ENCODE data around the gene ACMSD. TPM values are rescaled to one million over a fixed set of nuclear protein-coding genes. Genes with fewer than 3 reads are reported as not detected.
"Not testable (repeated sequence)": the region's sequence is repeated elsewhere in the genome, so short reads cannot be mapped to it uniquely, and the experiment has no call there.

ACMSD gene
- total RNA-seq, 1 experiment from 2014 or later: not detected

DNA sequence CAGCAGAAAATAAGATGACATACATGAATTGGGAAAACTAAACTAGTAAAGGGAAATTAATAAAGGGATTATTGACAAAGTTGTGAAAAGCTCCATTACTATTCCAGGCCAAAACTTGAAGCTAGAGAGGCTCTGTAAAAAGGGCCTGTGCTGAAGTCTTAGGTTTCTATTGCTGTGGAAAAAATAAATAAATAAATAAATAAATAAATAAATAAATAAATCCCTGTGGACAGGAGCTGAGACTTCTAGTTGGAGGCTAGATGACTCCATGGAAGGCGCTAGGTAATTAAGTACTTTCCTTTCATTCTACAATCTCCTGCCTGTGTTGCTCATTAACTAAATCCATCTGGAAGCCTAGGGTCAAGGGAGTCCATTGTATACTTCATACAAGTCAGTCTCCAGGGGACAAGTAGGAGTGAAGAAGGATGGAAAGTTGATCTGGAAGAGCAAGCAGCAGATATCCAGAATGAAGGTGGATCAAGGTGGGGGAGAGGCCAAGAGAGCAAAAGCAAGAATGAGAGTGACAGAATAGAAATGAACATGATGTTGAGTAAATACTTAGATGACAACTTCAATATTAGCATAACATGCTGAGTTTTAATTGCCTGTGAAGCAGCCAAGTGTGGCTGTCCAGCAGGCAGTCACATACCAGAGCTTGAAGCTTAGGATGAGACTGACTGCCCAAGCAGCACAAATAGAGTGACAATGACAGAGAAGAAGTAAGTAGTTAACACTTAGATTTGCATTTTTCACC lies 54.0 kb downstream of the ACMSD start:
- no peak overlapping the region for H3K4me3 Mint-ChIP-seq (ENCODE audit: low read depth, unreplicated experiment)
- no peaks in the 10 kb centered on the region for H3K36me3 Mint-ChIP-seq (ENCODE audit: insufficient read depth, unreplicated experiment)
- H3K27me3 Mint-ChIP-seq (ENCODE audit: unreplicated experiment): no peaks in the 10 kb centered on the region
- no peak for TF ChIP-seq CTCF (IDR thresholded peaks at IDR 0.05; ENCODE audit: unreplicated experiment)
- no peak for DNase-seq
- BruUV-seq (replicated peaks): no TSS peak
- CTCF ChIA-PET: no interaction called here
- intact Hi-C loops (cut with micrococcal nuclease; ENCODE audit: unreplicated experiment): loop anchor here (10.0 kb wide), 1 partner anchor 1008 kb away; no protein-coding TSS in a partner anchor
- H3K4me1 Mint-ChIP-seq (ENCODE audit: low read depth, unreplicated experiment): peaks cover 13% of the 10 kb centered on the region
- no peak overlapping the region for H3K27ac Mint-ChIP-seq (ENCODE audit: unreplicated experiment)
- no peaks in the 10 kb centered on the region for H3K9me3 Mint-ChIP-seq (ENCODE audit: low read depth, unreplicated experiment)

DNA sequence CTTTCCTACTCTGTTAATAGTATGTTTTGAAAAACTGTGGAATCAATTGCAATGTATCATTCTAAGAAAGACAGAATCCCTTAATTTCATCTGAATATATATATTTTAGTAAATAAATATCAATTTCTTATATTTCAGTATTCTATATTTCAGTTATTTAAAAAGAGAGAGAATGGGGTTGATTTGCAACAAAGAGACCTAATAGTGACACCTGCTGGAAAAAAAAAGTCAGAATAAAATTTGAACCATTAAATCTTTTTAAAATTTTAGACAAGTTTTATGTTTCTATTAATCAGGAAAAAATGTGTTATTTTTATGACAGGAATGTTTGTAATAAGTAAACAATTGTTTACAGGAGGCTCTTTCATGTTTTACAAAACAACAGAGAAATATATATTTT lies 59.5 kb downstream of the ACMSD start:
- Mint-ChIP-seq H3K27me3 (ENCODE audit: unreplicated experiment) (no peaks in the 10 kb centered on the region), H3K4me1 (ENCODE audit: low read depth, unreplicated experiment) (peaks cover 5% of the 10 kb centered on the region), H3K27ac (ENCODE audit: unreplicated experiment) (no peak overlapping the region), H3K9me3 (ENCODE audit: low read depth, unreplicated experiment) (no peaks in the 10 kb centered on the region), H3K36me3 (ENCODE audit: insufficient read depth, unreplicated experiment) (no peaks in the 10 kb centered on the region), H3K4me3 (ENCODE audit: low read depth, unreplicated experiment) (no peak overlapping the region)
- no peak for DNase-seq
- intact Hi-C loops (cut with micrococcal nuclease; ENCODE audit: unreplicated experiment): loop anchor here (1.0 to 10.0 kb wide), 4 partner anchors 121 to 1013 kb away; no protein-coding TSS in a partner anchor
- CTCF ChIA-PET: interaction anchor here (0.7 kb wide), 1 partner anchor 631 kb away, joined by 4 read pairs; no protein-coding TSS in a partner anchor
- peak; percentile 46 for TF ChIP-seq CTCF (IDR thresholded peaks at IDR 0.05; ENCODE audit: unreplicated experiment)
- no TSS peak for BruUV-seq (replicated peaks)

DNA sequence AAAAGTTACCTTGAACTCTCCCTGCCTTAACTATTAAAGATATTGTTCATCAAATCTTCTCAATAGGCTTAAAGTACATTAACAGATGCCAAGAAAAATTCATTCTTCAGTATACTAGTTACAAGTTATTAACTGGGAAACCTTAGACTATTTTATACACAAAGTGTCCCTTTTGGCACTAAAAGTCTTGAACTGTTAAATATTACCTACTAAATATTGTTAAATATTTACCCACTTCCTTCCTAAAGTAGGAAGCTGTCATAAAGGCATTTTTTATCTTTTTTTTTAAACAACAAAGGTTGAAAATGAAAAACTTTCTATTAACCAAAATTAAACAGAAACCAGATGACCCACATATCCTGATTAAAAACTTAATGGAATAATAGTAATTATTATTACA lies 60.8 kb downstream of the ACMSD start:
- TF ChIP-seq CTCF (IDR thresholded peaks at IDR 0.05; ENCODE audit: unreplicated experiment): no peak
- intact Hi-C loops (cut with micrococcal nuclease; ENCODE audit: unreplicated experiment): loop anchor here (2.0 to 10.0 kb wide), 3 partner anchors 122 to 1014 kb away; no protein-coding TSS in a partner anchor
- CTCF ChIA-PET: interaction anchor here (1.4 kb wide), 1 partner anchor 433 kb away, joined by 4 read pairs; no protein-coding TSS in a partner anchor
- Mint-ChIP-seq H3K27me3 (ENCODE audit: unreplicated experiment) (no peaks in the 10 kb centered on the region), H3K4me3 (ENCODE audit: low read depth, unreplicated experiment) (no peak overlapping the region), H3K27ac (ENCODE audit: unreplicated experiment) (no peak overlapping the region), H3K4me1 (ENCODE audit: low read depth, unreplicated experiment) (no peaks in the 10 kb centered on the region), H3K36me3 (ENCODE audit: insufficient read depth, unreplicated experiment) (no peaks in the 10 kb centered on the region), H3K9me3 (ENCODE audit: low read depth, unreplicated experiment) (no peaks in the 10 kb centered on the region)
- no TSS peak for BruUV-seq (replicated peaks)
- DNase-seq: no peak

DNA sequence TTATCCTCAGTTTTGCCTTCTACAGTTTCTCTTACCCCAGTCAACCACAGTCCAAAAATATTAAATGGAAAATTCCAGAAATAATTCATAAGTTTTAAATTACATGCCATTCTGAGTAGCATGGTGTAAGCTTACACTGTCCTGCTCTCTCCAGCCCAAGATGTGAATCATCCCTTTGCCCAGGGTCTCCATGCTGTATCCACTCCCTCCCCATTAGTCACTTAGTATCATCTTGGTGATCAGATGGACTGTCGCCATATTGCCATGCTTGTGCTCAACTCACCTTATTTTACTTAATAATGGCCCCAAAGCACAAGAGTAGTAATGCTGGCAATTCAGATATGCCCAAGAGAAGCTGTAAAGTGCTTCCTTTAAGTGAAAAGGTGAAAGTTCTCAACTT lies 61.7 kb downstream of the ACMSD start:
- BruUV-seq (replicated peaks): no TSS peak
- no peaks in the 10 kb centered on the region for H3K27me3 Mint-ChIP-seq (ENCODE audit: unreplicated experiment)
- no peak overlapping the region for H3K4me3 Mint-ChIP-seq (ENCODE audit: low read depth, unreplicated experiment)
- no peaks in the 10 kb centered on the region for H3K36me3 Mint-ChIP-seq (ENCODE audit: insufficient read depth, unreplicated experiment)
- no peaks in the 10 kb centered on the region for H3K9me3 Mint-ChIP-seq (ENCODE audit: low read depth, unreplicated experiment)
- H3K4me1 Mint-ChIP-seq (ENCODE audit: low read depth, unreplicated experiment): no peaks in the 10 kb centered on the region
- H3K27ac Mint-ChIP-seq (ENCODE audit: unreplicated experiment): no peak overlapping the region
- no peak for DNase-seq
- TF ChIP-seq CTCF (IDR thresholded peaks at IDR 0.05; ENCODE audit: unreplicated experiment): no peak
- intact Hi-C loops (cut with micrococcal nuclease; ENCODE audit: unreplicated experiment): no loop called here
- CTCF ChIA-PET: interaction anchor here (0.7 kb wide), 1 partner anchor 419 kb away, joined by 3 read pairs; no protein-coding TSS in a partner anchor

GRCh38 chr2:134903701-134904100 lies 65.3 kb downstream of the ACMSD start:
- H3K9me3 Mint-ChIP-seq (ENCODE audit: low read depth, unreplicated experiment); H3K4me1 Mint-ChIP-seq (ENCODE audit: low read depth, unreplicated experiment); H3K27me3 Mint-ChIP-seq (ENCODE audit: unreplicated experiment); CTCF ChIA-PET; intact Hi-C loops (cut with micrococcal nuclease; ENCODE audit: unreplicated experiment); BruUV-seq (replicated peaks); H3K4me3 Mint-ChIP-seq (ENCODE audit: low read depth, unreplicated experiment); H3K27ac Mint-ChIP-seq (ENCODE audit: unreplicated experiment); DNase-seq; H3K36me3 Mint-ChIP-seq (ENCODE audit: insufficient read depth, unreplicated experiment): not testable (repeated sequence)

Measured in Calu3 (cell line).